Measurements from ENCODE around the gene RNU6-8.

The RNU6-8 gene

DNA sequence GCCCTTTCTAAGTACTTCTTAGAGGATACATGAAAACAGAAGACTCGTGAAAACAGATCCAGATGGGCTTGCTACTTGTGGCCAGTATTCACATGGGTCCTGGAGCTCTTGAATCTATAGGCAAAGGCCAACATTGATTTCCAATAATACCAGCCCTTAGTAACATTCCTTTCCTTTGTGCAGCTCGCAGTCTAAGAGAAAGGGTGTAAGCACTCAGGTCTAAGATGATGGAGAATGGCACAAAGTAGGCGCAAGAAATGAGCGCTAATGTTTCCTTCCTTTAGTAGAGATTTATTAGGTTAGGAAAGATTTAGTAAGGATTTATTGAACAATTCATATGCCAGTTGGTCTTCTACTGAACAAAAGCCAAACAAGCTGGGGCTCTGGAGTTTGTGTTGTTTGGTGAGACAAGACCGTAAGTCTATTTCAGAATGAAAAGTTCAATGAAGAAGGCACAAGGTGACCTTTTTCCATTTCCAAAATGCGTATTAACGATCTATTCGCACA is 525 bp downstream of the RNU6-8 start:
- DNase-seq: no peak

DNA sequence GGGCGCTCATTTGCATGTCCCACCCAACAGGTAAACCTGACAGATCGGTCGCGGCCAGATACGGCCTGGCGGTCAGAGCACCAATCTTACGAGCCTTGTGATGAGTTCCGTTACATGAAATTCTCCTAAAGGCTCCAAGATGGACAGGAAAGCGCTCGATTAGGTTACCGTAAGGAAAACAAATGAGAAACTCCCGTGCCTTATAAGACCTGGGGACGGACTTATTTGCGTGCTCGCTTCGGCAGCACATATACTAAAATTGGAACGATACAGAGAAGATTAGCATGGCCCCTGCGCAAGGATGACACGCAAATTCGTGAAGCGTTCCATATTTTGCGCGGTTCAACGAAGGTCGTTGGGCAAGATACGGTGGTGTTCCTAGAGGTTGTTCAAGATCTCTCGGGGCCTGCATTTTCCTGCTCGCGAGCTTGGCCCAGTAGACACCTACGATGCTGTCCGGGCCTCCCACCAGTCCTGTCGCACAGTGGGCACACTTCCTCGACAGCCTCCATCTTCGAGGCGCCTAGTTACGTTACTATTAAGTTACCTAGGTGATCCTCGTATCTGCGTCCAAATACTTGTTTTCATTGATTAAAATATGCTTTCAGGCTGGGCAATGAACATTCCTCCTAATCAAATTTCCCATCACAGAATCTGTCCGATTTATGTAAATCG is 1.1 kb downstream of the RNU6-8 start, which contains the start of gene RNU6-7:
Gene RNU6-7, plus strand, starts transcription at position 230 of the 675 bp plus-strand sequence.
- no peak for DNase-seq

DNA sequence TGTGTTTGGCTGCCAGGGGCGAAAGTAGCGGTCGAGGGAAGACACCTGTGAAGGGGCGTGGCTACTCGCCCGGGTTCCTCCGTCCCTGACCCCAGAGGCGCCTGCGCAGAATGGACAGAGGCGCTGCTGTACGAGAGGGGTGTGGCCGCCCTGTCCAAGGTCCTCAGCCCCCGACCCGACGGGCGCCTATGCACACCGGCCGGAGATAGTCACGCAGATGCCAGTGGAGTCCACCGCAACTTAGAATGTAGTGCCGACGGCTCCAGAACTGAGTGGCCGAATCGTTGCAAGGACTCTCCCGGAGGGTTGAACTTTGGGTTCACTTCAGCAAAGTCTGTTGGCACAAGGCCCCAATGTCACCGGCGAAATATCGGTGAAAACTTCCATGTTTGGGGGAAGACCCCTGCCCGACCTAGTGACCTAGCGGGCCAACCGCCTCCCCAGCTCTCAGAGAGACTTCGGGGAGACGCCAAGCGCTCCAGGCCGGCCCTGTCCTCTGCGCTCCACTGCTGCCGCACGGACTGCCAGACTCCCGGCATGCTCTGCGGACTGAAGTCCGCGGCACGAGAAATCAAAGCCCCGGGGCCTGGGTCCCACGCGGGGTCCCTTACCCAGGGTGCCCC is 1.8 kb downstream of the RNU6-8 start:
- DNase-seq: peak; percentile 24

DNA sequence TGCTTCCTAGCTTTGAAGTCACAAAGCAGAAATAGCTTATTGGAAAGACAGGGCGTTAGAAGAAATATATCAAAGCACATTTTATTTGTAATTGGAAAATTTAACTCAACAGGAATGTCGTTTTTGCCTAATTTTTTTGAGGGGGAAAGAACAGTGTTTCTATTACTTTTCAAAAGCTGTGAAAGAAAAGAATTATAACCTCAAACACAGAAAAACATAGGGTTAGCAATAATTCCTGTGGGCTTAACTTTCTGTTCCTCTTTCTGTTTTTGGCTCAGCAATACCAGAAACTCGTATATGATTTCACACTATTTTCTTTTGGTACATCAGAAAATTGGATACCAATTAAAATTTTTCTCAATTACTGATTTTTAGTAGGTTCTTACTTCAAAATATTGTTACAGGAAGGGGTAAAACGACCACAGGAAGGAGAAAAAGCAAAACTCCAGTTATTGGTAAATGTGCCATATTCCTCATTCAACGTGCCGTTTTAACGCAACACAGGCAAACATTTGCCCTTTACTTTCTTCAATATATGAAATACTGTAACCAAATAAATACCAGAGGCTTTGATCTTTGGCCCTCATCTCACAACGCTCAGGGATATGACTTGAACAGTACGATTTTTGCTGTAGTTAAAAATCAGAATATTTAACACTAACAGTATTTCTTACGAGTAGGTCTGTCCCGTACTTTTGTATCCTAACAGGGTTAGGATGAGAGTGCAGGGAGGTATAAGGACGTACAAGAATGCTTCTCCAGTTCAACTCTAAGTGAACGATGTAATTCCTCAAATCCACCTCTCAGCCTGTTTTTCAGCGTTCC is 2.5 kb downstream of the RNU6-8 start:
- DNase-seq: peak; percentile 39

DNA sequence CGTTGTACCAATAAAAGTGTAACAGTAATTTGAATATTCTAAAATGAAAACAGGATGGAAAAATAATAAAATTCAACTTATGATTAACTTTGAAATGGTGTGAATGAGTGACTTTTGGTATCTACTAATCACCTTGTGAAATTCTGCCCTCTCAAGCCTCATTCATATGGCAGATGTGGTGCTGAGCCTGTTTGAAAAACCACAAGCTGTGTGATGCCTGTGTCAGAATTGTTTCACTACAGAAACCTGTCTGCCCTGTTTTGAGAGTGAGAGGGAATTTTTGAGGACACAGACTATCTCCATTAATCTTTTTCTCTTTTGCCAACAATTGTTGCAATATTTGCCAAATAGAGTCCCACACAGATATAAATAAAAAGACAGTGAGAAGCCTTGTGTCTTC is 5.2 kb downstream of the RNU6-8 start:
- no peak for DNase-seq

DNA sequence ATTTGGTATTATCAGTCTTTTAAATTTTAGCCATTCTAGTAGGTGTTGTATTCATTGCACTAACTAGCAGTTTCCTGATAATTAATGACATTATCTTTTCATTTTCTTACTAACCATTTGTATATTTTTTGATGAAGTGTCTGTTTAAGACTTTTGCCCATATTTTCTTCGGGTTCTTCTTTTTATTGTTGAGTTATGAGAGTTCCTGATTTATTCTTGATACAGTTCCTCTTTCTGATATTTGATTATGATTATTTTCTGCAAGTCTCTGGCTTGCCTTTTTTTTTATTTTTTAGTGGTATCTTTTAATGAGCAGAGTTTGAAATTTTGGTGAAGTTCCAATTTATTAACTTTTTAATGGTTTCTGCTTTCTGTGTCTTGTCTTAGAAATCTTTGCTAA is 7.4 kb downstream of the RNU6-8 start:
- no peak for DNase-seq

DNA sequence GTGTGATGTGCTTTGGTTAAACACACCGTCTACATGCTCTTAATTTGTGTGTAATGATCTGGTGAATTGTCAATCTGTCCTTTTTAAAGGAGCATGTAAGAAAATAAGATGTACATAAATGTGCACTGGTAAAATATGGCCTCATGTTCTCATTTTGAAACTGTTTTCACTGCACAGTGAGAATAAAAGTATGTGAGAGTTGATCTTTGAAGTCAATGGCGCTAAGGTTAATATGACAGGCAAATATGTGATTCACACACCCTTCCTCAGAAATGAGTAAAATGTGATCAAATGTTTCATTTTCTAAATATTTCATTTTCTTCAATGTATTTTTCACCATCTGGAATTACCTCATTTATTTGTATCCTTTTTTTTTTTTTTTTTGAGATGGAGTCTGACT is 9.5 kb downstream of the RNU6-8 start:
- no peak for DNase-seq

DNA sequence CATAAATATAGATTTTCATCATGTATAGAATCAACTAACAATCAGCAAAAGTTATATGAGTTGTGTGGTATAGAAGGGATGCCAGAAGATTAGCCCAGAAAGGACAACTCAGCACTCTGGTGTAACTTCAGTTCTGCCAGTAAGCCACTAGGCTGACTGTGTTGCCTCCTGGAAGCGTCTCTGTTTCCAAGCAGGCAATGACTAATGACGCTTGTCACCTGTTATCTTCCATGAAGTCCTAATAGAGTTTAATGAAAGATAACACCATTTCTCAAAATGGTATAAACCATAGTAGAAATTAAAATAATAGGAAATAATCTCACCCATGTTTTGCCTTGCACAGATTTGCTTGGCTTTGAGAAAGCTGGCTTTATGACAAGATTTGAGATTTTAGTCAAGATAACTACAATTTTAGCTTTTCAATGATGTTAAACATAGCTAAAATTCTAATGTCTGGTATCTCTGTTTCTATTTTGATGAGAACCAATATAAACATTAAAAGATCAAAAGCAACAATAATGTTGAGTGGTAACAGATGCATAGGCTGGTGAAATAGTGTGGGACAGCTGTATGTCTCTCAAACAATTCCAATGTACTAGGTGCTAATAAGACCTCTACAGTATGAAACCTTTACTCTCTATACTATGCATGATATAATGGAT is 10.2 kb downstream of the RNU6-8 start:
- no peak for DNase-seq

DNA sequence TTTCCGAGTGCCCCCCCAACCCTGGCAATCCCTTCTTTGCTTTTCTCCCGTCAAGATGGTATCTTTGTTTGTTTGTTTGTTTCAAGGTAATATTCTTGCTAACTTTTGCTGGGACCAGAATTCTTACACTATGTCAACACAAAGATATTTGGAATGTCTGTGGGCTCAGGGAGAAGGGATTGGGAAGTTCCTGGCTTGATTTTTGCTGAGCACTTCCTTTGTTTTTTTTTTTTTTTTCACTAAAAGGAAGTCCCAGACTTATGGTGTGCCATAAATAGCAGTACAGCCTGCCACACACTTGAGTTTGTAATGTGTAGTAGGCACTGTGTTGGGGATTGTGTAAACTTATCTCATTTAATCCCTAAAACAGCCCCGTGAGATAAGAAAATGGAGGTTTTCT is 12.4 kb downstream of the RNU6-8 start:
- no peak for DNase-seq

DNA sequence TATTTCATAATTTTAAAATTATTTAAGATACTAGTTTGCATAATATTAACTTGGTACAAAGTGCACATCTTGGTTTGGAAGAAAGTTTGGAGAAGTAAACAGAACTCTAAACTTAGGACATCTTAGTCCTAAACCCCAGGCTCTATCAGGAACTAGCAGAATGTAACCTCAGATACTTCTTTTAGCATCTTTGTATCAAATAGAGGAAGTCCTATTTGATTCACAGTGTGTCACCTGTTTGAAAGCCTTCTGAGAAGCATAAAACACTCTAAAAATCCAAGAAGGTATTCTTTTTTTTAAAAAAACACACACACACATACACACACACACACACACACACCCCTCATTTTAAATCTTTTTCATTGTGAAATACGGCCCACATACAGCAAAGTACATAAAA is 13.3 kb downstream of the RNU6-8 start:
- DNase-seq: no peak

DNA sequence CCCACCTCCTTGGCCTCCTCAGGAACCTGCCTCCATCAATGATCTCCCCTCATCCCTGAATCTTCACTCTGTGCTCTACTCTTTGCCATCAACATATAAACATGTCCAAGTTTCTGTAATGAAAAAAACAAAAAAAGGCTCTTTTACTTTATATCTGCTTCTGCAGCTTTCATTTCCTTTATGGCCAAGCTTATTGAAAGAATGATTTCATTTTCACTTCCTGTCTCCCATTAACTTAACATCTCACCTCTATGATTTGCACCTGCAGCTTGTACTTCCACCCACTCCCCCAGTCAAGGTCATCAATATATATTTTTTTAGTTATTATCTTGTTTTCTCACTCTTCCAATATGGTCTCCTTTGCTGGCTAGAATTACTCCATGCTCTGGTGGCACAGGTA is 16.8 kb downstream of the RNU6-8 start:
- no peak for DNase-seq

DNA sequence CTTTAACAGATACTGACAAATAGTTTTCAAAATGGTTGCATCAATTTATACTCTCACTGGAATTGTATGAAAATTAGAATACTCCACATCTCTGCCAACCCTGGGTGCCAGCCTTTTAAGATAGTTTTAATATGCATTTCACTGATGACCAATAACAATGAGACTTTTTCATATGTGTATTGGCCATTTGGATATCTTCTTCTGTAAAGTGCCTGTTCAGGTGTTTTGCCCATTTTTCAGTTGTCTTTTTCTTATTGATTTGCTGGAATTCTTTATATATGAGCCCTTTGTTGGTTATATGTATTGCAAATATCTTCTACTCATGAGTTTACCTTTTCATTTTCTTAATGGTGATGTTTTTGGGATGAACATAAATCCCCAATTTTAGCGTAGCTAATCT is 18.0 kb downstream of the RNU6-8 start:
- no peak for DNase-seq

DNA sequence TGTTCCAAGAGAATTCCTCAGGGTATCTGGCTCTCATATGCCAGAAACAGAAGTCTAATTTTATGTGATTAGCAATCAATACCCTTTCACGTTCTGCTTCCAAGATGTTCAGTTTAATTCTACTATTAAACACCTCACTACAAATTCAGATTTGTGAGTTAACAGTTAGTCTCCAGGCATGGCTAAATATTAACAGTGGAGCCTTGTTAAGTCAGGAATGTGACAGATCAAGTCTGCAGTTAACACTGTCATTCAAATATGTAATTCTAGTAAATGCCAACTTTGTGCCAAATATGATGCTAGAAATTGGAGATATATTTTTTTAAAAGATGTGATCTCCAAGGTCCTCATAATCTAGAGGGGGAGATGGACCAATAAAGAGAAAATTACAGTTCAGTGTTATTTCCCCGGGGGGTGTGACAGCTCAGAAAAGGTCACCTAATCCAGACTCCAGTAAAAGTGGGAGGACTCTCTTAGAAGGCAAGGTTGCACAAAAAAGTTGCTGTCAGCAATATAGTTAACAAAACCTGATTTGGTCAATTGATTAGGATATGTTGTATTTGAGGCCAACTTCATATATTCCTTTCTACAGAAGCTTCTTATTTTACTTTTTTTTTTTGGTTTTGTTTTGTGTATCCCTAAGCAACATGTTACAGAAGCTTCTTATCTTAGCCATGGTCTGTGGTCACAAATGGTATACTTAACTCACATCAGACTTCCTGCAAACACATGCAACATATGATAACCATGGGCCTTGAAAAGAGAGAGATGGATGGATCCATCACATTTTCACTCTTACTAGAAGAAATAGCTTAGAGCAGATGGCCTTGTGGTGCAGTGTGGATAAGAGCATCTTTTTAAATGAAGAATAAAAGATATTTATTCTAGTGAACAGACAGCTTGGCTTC is 19.7 kb downstream of the RNU6-8 start:
- no peak for DNase-seq

DNA sequence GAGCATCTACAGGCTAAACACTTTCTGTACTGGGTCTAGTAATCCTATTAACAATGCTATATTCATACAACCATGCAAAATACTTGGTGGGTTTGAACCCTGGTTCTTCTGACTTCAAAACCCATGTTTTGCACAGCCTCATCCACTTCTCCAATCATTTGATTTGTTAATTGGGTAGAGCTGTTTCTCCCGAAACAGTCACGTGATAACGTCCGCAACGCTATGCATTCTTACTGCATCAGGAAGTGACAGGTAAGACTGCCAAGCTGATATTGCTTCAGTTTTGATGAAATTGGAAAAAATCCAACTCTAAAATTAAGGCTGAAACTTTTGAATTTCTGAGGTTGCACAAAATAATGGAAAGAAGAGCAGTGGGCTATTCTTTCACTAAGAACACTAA is 31.6 kb downstream of the RNU6-8 start:
- no peak for DNase-seq

DNA sequence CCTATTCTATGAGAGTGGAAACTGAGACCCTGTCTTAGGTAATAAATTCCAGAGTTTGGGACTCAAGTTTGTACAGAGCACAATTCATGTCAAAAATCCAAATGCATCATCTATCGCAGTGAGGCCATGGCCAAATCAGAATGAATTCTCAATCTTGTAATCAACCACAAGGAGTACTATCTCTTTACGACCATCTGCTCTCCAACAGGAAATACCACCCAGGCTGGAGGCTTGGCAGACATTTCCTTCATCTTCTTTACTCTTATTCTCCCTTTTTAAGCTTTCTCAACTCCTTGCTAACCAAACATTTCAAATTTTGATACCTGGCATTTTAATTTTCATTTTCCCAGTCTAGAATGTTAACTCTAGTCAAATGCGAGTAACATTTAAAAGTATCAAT is 33.9 kb downstream of the RNU6-8 start:
- DNase-seq: no peak

DNA sequence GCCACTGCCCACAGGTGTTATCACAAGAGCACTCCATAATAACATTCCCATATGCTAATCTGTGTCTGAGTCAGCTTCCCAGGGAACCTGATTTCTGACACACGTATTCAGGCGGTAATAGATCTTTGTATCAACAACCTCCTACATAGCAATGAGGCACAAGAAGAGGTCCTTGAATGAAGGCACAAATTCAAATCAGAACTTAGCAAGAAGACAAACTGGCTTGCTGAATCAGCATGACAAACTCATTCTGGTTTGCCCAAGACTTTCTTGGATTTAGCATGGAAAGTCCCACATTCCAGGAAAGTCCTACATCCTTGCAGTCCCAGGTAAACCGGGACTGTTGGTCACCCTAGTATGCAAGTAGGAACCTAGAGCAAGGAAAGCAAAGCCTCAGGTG is 35.2 kb downstream of the RNU6-8 start:
- DNase-seq: no peak

DNA sequence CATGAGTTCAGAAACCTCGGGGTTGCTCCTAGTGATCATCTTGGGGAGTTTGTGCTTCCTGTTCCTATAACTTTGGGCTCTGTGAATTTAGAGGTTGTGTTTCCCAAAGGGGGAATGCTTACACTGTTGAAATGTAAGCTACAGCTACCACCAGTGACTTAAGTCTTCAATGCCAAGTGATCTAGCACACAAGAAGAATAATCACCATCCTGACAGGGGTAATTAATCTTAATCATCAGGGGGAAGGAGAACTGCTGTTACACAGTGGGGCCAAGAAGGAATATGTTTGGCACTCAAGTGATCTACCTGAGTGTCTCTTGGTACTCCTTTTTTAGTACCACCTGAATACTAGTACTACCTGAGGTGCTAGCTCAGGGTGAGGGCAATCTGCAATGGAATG is 36.1 kb downstream of the RNU6-8 start:
- DNase-seq: no peak

DNA sequence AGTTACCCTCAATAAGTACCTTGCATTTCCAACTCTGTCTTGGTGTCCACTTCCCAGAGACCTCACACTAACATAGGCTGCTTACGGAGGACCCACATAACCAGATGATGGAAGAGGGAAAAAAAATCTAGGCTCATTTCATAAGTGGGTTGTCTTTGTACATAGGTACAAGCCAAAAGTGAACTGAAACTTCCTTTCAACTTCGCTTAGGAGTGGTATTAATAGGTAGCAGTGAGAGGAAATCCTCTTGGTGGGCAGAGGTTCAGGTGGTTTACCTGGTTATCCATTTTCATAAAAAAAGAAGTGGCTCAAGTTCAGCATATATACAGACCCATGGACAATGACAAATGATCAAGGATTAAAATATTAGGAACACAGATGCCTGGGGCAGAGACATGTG is 37.0 kb downstream of the RNU6-8 start:
- no peak for DNase-seq
